NB4 (cell line): ENCODE data around the gene STK16.

Experiments
- CTCF ChIP-seq: IDR thresholded peaks from one replicate; pipeline ENCODE4 v1.5.1; 2012; ENCODE audit warnings: low read depth, low read length
- MAX ChIP-seq: IDR thresholded peaks from 2 replicates; pipeline ENCODE4 v1.6.1; 2011; ENCODE audit warnings: low read depth, low read length
- MYC ChIP-seq: IDR thresholded peaks from 2 replicates; pipeline ENCODE4 v1.6.1; 2011; ENCODE audit warnings: low read depth, low read length
- POLR2A ChIP-seq: IDR thresholded peaks from 2 replicates; pipeline ENCODE4 v1.6.1; 2011; ENCODE audit warnings: mild to moderate bottlenecking; ENCODE audit not compliant: insufficient read length; ENCODE audit errors: extremely low read depth

- TF ChIP-seq POLR2A (no peak), CTCF (no peak), MAX (no peak), MYC (no peak)
Measured at GRCh38 chr2:219299372-219299760, 54.1 kb downstream of the STK16 start.
